ENCODE measurements around the gene ZNF443. TPM values are rescaled to one million over a fixed set of nuclear protein-coding genes. Genes with fewer than 3 reads are reported as not detected.

Gene ZNF443
- total and polyA plus RNA-seq, 9 of the 15 experiments (the other 6 are each of a cell fraction or from before 2014, with no cell fraction given): 1.5 to 4.9 (median 2.8) TPM

- peak; percentile 57 for TF ChIP-seq ZBTB40 (IDR thresholded peaks at IDR 0.05)
- TF ChIP-seq ZBTB40 (CRISPR knock-in tag; IDR thresholded peaks at IDR 0.05): no peak
- no peak for TF ChIP-seq ZNF24 (IDR thresholded peaks at IDR 0.05)
- no peak for TF ChIP-seq FOXA3 (CRISPR knock-in tag; conservative IDR thresholded peaks at IDR 0.05 in 1 of 2, IDR thresholded peaks at IDR 0.05 in 1 of 2)
- no peak for TF ChIP-seq RREB1 (CRISPR knock-in tag; IDR thresholded peaks at IDR 0.05)
- TF ChIP-seq FUS (optimal IDR thresholded peaks at IDR 0.05; ENCODE audit: low read depth, low read length): no peak
- TF ChIP-seq MBD1 (CRISPR knock-in tag; IDR thresholded peaks at IDR 0.05): no peak
- no peak for TF ChIP-seq GABPB1 (CRISPR knock-in tag; IDR thresholded peaks at IDR 0.05)
- TF ChIP-seq HMGN3 (IDR thresholded peaks at IDR 0.05; ENCODE audit: borderline replicate concordance, extremely low read depth, insufficient read length, low read depth, low read length): no peak
These were observed at the start of gene ZNF443 (continued) for GRCh38 chr19:12440541-12441316.

Data from K562 (cell line).